HCT116 (cell line): ENCODE measurements around the gene SPPL2C. TPM values are rescaled to one million over a fixed set of nuclear protein-coding genes. Genes with fewer than 3 reads are reported as not detected.

Experiments
- ATAC-seq: fragments of 200-7000 bp; cut with Tn5 transposase; 2 replicates; pipeline ENCODE4 v1.9.1; 2020; ENCODE audit warnings: mild to moderate bottlenecking, moderate library complexity
- BruUV-seq: library from RNA; stranded (reverse); fragments of 400-500 nt; replicated peaks from 2 replicates; lab custom pipeline; 2021; lab: Mats Ljungman, UMichigan
- CTCF ChIA-PET: fragments of 300-600 bp; sonication (Branson Sonifier 250); formaldehyde crosslinking; loops from one replicate; lab custom pipeline; 2021; ENCODE audit warnings: antibody characterized with exemption; lab: Charles Lee
- POLR2A ChIA-PET: fragments of 300-600, 350-600 bp; sonication (Branson Sonifier 250); formaldehyde crosslinking; loops from one replicate; lab custom pipeline; 2021; ENCODE audit warnings: antibody characterized with exemption; lab: Charles Lee
- RAD21 ChIA-PET, 2 experiments: fragments of 300-600 bp; sonication (Branson Sonifier 250); formaldehyde crosslinking; loops; one replicate each; lab custom pipeline; 2023; ENCODE audit warnings: low total read pairs in 2 of 2; ENCODE audit not compliant: uncharacterized antibody in 2 of 2, unreplicated experiment in 2 of 2, low non-redundant PET in 1 of 2; lab: Charles Lee
- DNase-seq: peaks from one replicate; pipeline ENCODE4 v3.0.0-alpha.2; 2010; ENCODE audit warnings: low read depth, low spot score
- H2AFZ ChIP-seq: fragments of 200-600 bp; shearing (Covaris generic), sonication (generic); 2 replicates; pipeline ENCODE4 v1.6.1; 2017; ENCODE audit warnings: low read depth, mixed run types, mixed read lengths, antibody characterized with exemption, low read length; ENCODE audit not compliant: poor library complexity, severe bottlenecking
- H3K27ac ChIP-seq: 2 replicates; pipeline ENCODE4 v1.5.1; 2012; ENCODE audit warnings: low read depth, low read length
- H3K27me3 ChIP-seq: fragments of 200-600 bp; sonication (generic); 2 replicates; pipeline ENCODE4 v1.6.1; 2016; ENCODE audit warnings: mixed run types, low read length, mixed read lengths; ENCODE audit not compliant: insufficient read depth
- H3K36me3 ChIP-seq, 2 experiments: fragments of 200-500 bp in 1 of 2; fragments of 200-600 bp in 1 of 2; sonication (Bioruptor generic) in 1 of 2; sonication (generic) in 1 of 2; 2 replicates each; pipeline versions ENCODE4 v1.5.1 to v1.6.1; 2014 to 2016; ENCODE audit warnings: low read length in 2 of 2, inconsistent platforms in 1 of 2, mixed read lengths in 1 of 2, mixed run types in 1 of 2; ENCODE audit not compliant: insufficient read depth in 2 of 2, control insufficient read depth in 1 of 2
- H3K4me1 ChIP-seq, 2 experiments: fragments of 200-600 bp in 1 of 2; sonication (generic) in 1 of 2; 2 replicates each; pipeline versions ENCODE4 v1.5.1 to v1.6.1; 2012 to 2017; ENCODE audit warnings: low read length in 2 of 2, inconsistent platforms in 1 of 2, mild to moderate bottlenecking in 1 of 2, mixed read lengths in 1 of 2, mixed run types in 1 of 2, moderate library complexity in 1 of 2; ENCODE audit not compliant: insufficient read depth in 2 of 2, control insufficient read depth in 1 of 2
- H3K4me2 ChIP-seq: fragments of 200-600 bp; sonication (generic); 2 replicates; pipeline ENCODE4 v1.6.1; 2017; ENCODE audit warnings: mixed run types, low read length, mixed read lengths
- H3K4me3 ChIP-seq, 2 experiments: fragments of 200-600 bp in 1 of 2; sonication (generic) in 1 of 2; replicated peaks in 1 of 2; 2 replicates each; pipeline ENCODE4 v1.5.1; 2011 to 2016; ENCODE audit warnings: low read length in 2 of 2, control low read depth in 1 of 2, low read depth in 1 of 2, mild to moderate bottlenecking in 1 of 2, mixed read lengths in 1 of 2, mixed run types in 1 of 2
- H3K79me2 ChIP-seq: fragments of 200-600 bp; sonication (generic); 2 replicates; pipeline ENCODE4 v1.6.1; 2017; ENCODE audit warnings: mild to moderate bottlenecking, mixed run types, low read length, moderate library complexity, mixed read lengths; ENCODE audit not compliant: insufficient read depth
- H3K9ac ChIP-seq: fragments of 200-600 bp; sonication (generic); 2 replicates; pipeline ENCODE4 v1.6.1; 2016; ENCODE audit warnings: low read length, mixed read lengths
- H3K9me2 ChIP-seq: fragments of 200-600 bp; sonication (generic), shearing (Covaris generic); 2 replicates; pipeline ENCODE4 v1.6.1; 2017; ENCODE audit warnings: mixed run types, mild to moderate bottlenecking, moderate library complexity; ENCODE audit not compliant: insufficient read depth
- H3K9me3 ChIP-seq, 2 experiments: fragments of 200-500 bp in 1 of 2; fragments of 200-600 bp in 1 of 2; sonication (Bioruptor generic) in 1 of 2; sonication (generic) in 1 of 2; 2 replicates each; pipeline ENCODE4 v1.6.1; 2014 to 2017; ENCODE audit warnings: low read length in 2 of 2, mixed read lengths in 2 of 2, inconsistent platforms in 1 of 2, low read depth in 1 of 2, mild to moderate bottlenecking in 1 of 2, mixed run types in 1 of 2, moderate library complexity in 1 of 2; ENCODE audit not compliant: control insufficient read depth in 1 of 2, insufficient read depth in 1 of 2
- H4K20me1 ChIP-seq: fragments of 200-600 bp; sonication (generic), shearing (Covaris generic); 2 replicates; pipeline ENCODE4 v1.6.1; 2017; ENCODE audit warnings: mixed run types, mild to moderate bottlenecking, moderate library complexity; ENCODE audit not compliant: insufficient read depth
- CBX3 ChIP-seq: IDR thresholded peaks from 2 replicates; pipeline ENCODE4 v1.6.1; 2012; ENCODE audit warnings: low read depth
- CEBPB ChIP-seq: IDR thresholded peaks from 2 replicates; pipeline ENCODE4 v1.6.1; 2012; ENCODE audit warnings: low read depth
- EGR1 ChIP-seq: IDR thresholded peaks from 2 replicates; pipeline ENCODE4 v1.6.1; 2012; ENCODE audit warnings: low read depth
- ELF1 ChIP-seq: IDR thresholded peaks from 2 replicates; pipeline ENCODE4 v1.6.1; 2012; ENCODE audit warnings: low read depth, borderline replicate concordance
- EZH2 ChIP-seq: fragments of 200-600 bp; sonication (generic); IDR thresholded peaks from 2 replicates; pipeline ENCODE4 v1.6.1; 2017; ENCODE audit warnings: antibody characterized with exemption, mixed run types
- JUND ChIP-seq: IDR thresholded peaks from 2 replicates; pipeline ENCODE4 v1.6.1; 2012
- POLR2A ChIP-seq: IDR thresholded peaks from 2 replicates; pipeline ENCODE4 v1.7.0; 2011; ENCODE audit warnings: borderline replicate concordance; ENCODE audit not compliant: insufficient read depth, insufficient read length; ENCODE audit errors: extremely low read depth
- POLR2AphosphoS5 ChIP-seq: IDR thresholded peaks from 2 replicates; pipeline ENCODE4 v1.6.1; 2011; ENCODE audit warnings: mild to moderate bottlenecking, low read depth, low read length, moderate library complexity
- SIN3A ChIP-seq: IDR thresholded peaks from 2 replicates; pipeline ENCODE4 v1.6.1; 2012; ENCODE audit warnings: low read depth
- YY1 ChIP-seq: IDR thresholded peaks from 2 replicates; pipeline ENCODE4 v1.6.1; 2011; ENCODE audit warnings: low read length, low read depth, moderate library complexity, mild to moderate bottlenecking; ENCODE audit not compliant: insufficient replicate concordance; ENCODE audit errors: extremely low read depth
- ZNF274 ChIP-seq: fragments of 200-500 bp; sonication (Bioruptor generic); IDR thresholded peaks from 2 replicates; pipeline ENCODE4 v1.6.1; 2014; ENCODE audit warnings: mild to moderate bottlenecking, low read depth, low read length, inconsistent platforms
- intact Hi-C: fragments of 100-400 bp; cut with micrococcal nuclease; formaldehyde crosslinking; loops from 2 replicates; pipeline ENCODE4 v1.10.0; 2022
- total RNA-seq: library from RNA; stranded (reverse); gene quantifications from one replicate; pipeline ENCODE4 v1.2.1, GENCODE V29; 2021; ENCODE audit not compliant: unreplicated experiment
- TF ChIP-seq, protein P1 (sequence below): IDR thresholded peaks from 2 replicates; pipeline ENCODE4 v1.6.1; 2012
- TF ChIP-seq, protein P2 (sequence below): IDR thresholded peaks from 2 replicates; pipeline ENCODE4 v1.6.1; 2011; ENCODE audit warnings: mild to moderate bottlenecking, low read length, moderate library complexity; ENCODE audit not compliant: insufficient replicate concordance; ENCODE audit errors: extremely low read depth
- TF ChIP-seq, protein P3 (sequence below): IDR thresholded peaks from 2 replicates; pipeline ENCODE4 v1.6.1; 2012

SPPL2C gene
- total RNA-seq, 1 experiment from 2014 or later = not detected

DNA sequence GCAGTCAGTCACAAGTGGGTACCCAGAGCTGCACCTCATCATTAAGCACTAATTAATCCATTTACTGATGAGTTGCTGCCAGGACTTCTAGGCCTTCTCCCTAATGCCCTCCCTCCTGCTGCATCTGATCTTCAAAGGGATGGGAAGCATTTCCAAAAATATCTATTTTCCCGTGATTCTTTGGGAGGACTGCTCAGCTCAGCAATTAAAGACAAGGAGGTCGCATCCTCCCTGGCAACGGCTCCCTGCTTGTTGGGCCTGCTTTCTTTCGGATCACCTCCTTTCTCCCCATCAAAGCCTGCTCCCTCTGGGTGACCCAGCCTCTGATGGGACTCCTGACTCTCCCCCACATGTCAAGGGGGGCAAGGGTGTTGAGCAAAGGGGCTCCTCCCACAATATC lies 26.0 kb upstream of the SPPL2C start:
- no TSS peak for BruUV-seq
- Histone ChIP-seq H3K79me2 (no peaks in the 10 kb centered on the region), H3K9me2 (no peaks in the 10 kb centered on the region), H3K9me3 (no peaks in the 10 kb centered on the region), H3K4me2 (no peak overlapping the region), H3K27ac (no peak overlapping the region), H2AFZ (no peak overlapping the region), H3K4me3 (no peak overlapping the region), H3K9ac (no peak overlapping the region), H3K4me1 (peaks cover 0 to 5% of the 10 kb centered on the region in 2 experiments; a peak in 2 of 4 replicates), H3K36me3 (no peaks in the 10 kb centered on the region), H4K20me1 (no peaks in the 10 kb centered on the region), H3K27me3 (no peaks in the 10 kb centered on the region)
- intact Hi-C loops = no loop called here
- no peak for ATAC-seq
- RAD21 ChIA-PET = no interaction called here
- CTCF ChIA-PET = interaction anchor here (0.7 to 1.8 kb wide), 2 partner anchors 14 to 178 kb away, joined by 3 to 4 read pairs; no protein-coding TSS in a partner anchor
- DNase-seq = no peak
- POLR2A ChIA-PET = no interaction called here
- TF ChIP-seq, protein P1, sequence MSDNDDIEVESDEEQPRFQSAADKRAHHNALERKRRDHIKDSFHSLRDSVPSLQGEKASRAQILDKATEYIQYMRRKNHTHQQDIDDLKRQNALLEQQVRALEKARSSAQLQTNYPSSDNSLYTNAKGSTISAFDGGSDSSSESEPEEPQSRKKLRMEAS = no peak
- TF ChIP-seq JUND (no peak), EZH2 (no peak), SIN3A (no peak), CEBPB (no peak), POLR2A (no peak), ZNF274 (no peak), ELF1 (no peak), EGR1 (no peak), POLR2AphosphoS5 (no peak), CBX3 (no peak), YY1 (no peak)
- TF ChIP-seq, protein P2, sequence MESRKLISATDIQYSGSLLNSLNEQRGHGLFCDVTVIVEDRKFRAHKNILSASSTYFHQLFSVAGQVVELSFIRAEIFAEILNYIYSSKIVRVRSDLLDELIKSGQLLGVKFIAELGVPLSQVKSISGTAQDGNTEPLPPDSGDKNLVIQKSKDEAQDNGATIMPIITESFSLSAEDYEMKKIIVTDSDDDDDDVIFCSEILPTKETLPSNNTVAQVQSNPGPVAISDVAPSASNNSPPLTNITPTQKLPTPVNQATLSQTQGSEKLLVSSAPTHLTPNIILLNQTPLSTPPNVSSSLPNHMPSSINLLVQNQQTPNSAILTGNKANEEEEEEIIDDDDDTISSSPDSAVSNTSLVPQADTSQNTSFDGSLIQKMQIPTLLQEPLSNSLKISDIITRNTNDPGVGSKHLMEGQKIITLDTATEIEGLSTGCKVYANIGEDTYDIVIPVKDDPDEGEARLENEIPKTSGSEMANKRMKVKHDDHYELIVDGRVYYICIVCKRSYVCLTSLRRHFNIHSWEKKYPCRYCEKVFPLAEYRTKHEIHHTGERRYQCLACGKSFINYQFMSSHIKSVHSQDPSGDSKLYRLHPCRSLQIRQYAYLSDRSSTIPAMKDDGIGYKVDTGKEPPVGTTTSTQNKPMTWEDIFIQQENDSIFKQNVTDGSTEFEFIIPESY = no peak
- TF ChIP-seq, protein P3, sequence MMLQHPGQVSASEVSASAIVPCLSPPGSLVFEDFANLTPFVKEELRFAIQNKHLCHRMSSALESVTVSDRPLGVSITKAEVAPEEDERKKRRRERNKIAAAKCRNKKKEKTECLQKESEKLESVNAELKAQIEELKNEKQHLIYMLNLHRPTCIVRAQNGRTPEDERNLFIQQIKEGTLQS = no peak
